ENCODE data around the gene VPS4A.
"Not testable (repeated sequence)": the region's sequence is repeated elsewhere in the genome, so short reads cannot be mapped to it uniquely, and the experiment has no call there.

Gene VPS4A

DNA sequence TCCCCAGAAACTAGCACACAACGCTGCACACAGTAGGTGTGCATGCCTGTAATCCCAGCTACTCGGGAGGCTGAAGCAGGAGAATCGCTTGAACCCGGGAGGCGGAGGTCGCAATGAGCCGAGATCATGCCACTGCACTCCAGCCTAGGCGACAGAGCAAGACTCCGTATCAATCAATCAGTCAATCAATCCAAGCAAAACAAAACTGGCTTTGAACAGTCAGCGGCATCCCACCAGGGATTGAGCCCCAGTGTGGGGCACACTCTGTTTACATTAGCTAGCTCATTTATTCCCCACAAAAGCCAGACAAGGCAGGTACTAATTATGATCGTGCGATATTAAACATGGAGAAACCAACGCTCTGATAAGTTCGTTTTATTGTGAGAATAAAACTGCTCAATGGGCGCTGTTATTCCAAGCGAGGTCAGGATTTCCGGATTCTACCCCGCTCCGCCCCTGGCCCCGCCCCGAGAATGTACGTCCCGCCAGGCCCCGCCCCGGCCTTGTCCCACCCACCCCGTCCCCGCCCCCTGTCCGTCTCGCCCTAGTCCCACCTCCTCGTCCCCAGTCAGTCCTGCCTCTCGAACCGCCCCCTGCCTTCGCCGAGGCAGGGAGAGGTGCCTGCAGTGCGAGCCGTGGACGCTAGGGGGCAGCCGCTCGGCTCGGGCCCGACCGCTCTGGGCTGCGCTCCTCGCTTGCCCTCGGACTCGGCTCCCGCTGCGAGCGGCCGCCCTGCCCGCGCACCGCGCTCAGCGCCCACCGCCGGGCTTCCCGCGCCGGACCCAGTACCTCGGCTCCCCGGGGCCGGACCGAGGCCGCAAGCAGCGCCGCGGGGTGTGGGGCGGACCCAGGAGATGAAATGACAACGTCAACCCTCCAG lies at the start of gene VPS4A:
Gene VPS4A, plus strand, starts transcription at position 698 of the 880 bp plus-strand sequence. Its CDS starts 162 bp downstream, at position 860.
- peak; percentile 98 for DNase-seq

DNA sequence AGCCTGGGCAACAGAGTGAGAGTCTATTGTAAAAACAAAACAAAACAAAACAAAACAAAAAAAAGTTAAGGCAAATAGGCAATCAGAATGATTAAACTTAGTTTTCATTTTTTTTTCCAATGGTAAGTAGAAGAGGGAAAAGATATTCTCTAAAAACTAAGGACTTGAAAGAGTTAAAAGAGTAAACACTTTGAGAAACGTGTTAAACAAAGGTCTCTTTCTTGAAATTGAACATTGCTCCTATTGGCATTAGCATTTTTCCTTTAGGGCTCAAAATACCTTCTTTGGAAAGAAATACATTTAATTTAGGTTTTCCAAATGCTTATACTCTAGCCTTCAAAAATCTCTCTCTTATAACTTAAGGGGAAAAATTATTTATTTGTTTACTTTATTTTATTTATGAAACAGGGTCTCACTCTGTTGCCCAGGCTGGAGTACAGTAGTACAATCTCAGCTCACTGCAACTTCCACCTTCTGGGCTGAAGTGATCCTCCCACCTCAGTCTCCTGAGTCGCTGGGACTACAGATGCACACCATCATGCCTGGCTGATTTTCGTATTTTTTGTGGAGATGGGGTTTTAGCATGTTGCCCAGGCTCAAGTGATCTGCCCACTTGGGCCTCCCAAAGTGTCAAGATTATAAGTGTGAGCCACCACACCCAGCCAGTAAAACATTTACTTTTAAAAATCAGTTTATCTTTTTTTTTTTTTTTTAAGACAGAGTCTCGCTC lies 44.7 kb upstream of the VPS4A start:
- no peak for DNase-seq

DNA sequence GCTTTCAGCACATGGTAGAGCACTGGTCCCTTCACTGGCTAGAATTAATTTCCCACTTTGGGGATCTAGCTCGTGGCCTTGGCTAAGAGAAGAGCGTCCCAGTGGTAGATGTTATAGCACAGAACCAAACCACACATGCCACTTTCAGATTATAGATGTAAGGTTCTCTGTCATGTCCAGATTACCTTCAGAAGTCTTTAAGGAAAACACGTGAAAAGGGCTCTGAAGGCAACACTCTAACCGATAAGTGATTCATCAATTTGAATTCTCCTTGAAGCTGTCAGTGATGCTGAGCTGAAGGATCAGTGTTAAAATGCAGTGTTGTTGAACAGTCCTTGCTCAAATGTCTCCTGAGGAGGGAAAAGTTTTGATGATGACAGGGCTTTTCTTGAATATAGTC lies 43.5 kb upstream of the VPS4A start:
- no peak for DNase-seq

DNA sequence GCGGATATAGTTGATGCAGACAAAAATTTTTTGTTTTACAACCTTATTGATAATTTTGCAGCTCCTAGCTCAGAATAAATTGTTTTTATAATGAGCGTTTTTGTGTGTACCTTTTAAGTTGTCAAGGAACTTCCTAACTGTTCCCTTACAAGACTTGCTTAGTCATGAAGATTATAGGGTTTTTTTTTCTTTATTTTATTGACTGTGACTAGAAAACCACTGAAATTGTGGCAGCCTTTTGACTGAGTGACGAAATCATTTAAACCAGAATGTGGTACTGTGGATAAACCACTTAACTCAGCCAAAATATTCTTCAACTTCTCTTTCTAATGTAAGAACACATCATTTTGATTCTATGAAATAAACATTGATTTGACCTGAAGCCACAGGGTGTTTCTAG lies 40.8 kb upstream of the VPS4A start:
- no peak for DNase-seq

DNA sequence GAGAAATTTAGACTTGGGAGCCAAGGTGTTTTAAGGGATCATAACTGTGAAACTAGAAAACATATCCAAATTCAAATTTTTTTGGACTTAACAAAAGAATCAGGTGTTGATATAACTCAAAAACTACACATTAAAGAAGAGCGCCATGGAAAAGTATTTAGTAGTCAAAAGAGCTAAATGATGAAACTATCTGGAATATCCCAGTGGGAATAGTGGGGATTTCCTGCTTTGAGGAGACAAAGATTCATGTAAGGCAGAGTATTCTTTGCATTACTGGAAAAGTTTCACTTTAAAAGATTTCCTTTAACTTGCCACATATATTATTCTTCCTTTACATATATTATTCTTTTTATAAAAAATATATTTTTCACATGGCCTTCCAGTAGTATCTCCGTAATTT lies 40.3 kb upstream of the VPS4A start:
- no peak for DNase-seq

DNA sequence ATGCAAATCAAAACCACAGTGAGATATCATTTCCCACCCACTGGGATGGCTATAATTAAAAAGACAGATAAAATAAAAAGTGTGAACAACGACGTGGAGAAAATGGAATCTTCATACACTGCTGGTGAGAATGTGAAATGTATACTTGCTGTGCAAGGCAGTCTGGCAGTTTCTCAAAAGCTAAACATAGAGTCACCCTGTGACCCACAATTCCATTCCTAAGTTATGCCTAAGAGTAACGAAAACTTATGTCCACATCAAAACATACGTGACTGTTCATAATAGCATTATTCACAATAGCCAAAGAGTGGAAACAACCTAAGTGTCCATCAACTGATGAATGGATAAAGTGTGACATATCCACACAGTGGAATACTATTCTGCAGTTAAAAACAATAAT lies 38.1 kb upstream of the VPS4A start:
- DNase-seq, result no peak

DNA sequence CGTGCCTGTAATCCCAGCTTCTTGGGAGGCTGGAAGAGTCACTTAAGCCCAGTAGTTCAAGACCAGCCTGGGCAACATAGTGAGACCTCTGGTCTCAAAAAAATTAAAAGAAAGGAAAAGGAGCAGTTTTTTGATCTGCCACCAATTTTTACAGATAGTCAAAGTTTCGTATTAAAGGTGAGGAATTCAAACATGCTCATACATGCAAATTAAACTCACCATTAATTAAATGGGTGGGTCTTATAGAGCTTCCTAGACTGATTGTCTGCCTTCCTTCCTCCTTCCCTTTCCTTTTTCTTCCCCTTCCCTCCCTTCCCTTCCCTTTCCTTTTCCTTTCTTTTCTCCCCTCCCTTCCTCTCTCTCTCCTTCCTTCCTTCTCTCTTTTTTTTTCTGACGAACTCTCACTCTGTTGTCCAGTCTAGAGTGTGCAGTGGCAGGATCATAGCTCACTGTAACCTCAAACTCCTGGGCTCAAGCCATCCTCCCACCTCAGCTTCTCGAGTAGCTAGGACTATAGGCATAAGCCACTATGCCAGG lies 36.4 kb upstream of the VPS4A start:
- no peak for DNase-seq

DNA sequence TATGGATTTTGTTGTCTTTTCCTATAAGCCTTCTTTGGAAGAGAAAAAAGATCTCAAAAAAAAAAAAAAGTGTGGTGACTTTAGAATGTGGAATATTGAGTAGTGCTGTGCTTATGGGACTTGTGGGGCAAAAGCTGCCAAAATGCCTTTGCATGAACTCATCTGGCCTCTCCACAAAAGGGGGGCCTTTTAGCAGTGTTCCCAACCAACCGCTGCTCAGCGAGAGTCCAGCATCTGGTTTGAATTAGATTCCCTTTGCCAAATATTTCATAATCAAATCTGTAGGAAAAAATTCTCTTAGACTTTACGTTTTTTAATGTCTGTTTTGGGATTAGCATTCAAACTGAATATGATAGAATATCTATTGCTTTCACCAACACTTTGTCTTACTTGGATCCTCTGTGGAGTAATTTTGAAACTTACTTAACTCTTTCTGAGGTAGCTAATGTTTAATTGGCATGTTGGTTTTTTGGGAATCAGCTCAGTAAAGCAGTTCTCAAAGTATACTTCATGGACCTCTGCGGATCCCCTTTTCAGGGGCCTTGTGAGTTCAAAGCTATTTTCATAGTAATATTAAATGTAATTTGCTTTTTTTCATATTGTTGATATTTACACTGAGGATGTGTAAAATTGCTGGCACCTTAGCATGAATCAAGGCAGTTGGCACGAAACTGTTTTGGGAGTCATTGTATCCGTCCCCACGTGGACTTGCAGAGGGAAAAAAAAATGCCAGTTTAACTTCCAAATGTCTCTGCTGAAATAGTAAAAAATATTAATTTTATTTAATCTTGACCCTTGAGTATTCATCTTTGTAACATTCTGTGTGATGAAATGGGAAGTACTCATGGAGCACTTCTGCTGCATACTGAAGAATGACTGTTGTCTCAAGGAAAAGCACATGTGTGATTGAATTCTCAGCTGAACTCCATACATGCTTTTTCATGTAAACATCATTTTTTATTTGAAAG lies 34.7 kb upstream of the VPS4A start:
- DNase-seq, result no peak

DNA sequence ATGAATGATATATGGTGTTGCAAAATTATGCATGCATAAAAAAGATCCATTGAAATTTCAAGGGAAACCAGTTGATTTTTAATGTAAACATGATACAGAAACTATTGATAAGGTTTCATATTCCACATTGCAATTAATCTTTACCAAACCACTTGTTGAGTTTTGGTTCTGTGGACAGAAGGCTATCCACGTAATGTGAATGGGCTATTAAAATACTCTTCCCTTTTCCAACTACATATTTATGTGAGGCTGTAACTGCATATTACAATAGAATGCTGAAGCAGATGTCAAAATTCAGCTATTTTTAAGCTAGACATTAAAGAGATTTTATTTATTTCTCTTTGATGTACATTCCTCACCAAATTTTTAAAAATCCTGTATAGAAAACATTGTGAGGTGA lies 33.7 kb upstream of the VPS4A start:
- no peak for DNase-seq

DNA sequence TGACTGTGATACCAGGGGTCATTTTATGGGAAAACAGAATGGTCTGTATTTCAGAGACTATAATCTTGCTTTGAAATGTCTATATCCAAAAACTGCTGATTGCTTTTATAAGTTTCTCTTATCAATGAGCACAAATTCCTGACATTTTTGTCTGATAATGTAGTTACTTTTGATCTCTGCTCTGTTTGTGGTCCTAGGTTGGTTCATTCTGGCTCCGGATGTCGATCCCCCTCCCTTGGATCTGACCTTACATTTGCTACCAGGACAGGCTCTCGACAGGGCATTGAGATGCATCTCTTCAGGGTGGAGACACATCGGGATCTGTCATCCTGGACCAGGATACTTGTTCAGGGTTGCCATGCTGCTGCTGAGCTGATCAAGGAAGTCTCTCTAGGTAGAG lies 27.3 kb upstream of the VPS4A start:
- no peak for DNase-seq

DNA sequence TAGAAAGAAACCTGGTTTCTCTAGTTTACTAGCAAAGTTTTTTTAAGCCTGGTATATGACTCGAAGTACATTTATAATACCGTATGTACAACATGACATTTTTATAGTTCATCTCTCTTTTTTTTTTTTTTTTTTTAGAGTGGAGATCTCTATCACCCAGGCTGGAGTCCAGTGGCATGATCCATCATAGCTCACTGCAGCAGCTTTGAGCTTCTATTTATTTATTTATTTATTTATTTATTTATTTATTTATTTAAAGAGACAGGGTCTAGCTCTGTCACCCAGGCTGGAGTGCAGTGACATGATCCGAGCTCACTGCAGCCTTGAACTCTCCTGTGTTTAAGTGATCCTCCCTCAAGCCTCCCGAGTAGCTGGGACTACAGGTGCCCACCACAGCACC lies 25.9 kb upstream of the VPS4A start:
- DNase-seq, result no peak

DNA sequence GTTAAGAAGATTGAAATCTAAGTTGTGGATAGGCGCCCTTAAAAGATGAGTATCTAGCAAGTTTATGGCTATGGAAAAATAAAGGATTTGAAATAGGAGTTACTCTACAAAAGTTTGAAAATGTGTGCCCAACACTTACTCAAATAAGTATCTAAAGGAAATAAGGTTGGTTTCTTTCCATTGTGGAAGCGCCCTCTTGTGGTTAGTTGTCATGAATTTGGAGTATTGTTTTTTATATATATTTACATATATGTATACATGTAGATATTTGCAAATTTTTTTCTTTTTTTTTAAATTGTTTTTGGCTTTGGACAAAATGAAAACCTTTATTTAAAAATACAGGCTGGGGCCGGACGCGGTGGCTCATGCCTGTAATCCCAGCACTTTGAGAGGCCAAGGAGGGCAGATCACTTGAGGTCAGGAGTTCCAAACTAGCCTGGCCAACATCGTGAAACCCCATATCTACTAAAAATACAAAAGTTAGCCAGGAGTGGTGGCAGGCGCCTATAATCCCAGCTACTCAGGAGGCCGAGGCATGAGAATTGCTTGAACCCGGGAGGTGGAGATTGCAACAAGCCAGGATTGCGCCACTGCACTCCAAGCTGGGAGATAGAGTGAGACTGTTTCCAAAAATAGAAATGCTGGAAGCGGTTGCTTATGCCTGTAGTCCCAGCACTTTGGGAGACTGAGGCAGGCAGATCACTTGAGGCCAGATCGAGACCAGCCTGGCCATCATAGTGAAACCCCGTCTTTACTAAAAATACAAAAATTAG lies 24.0 kb upstream of the VPS4A start:
- DNase-seq, result peak; percentile 75

DNA sequence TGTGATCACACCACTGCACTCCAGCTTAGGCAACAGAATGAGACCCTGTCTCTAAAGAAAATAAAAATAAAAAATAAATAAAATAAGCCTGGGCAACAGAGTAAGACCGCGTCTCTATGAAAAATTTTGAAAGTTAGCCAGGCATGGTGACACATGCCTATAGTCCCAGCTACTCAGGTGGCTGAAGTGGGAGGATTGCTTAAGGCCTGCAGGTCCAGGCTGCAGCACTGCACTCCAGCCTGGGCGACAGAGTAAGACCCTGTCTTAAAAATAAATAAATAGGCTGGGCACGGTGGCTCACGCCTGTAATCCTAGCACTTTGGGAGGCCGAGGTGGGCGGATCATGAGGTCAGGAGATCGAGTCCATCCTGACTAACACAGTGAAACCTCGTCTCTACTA lies 19.5 kb upstream of the VPS4A start:
- not testable (repeated sequence) for DNase-seq

DNA sequence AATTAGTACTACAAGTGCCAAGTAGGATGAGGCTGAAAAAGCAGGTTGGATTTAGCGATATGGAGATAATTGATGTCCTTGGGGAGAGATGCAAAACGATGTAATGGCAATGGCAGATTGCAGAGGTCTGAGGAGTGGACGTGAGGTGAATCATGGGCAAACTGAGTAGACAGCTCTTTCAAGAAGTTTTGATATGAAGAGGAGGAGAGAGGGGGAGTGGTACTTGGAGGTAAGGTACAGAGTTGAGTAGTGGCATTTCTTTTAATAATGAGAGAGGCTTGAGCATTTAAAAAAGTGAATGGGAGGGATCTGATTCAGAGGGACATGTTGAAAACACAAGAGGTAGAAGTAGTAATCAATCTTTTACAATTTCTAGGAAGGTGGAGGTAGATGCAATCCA lies 17.7 kb upstream of the VPS4A start:
- no peak for DNase-seq

DNA sequence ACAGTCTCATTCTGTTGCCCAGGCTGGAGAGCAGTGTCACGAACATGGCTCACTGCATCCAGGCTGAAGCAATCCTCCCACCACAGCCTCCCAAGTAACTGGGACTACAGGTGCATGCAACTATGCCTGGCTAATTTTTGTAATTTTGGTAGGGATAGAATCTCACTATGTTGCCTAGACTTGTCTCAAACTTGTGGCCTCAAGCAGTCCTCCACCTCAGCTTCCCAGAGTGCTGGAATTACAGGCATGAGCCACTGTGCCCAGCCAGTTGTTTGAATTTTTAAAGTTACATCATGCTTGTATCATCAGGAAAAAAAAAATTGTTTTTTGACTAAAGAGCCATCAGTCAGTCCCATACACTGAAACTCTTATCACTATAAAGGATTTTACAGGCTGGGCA lies 17.1 kb upstream of the VPS4A start:
- DNase-seq, result no peak

DNA sequence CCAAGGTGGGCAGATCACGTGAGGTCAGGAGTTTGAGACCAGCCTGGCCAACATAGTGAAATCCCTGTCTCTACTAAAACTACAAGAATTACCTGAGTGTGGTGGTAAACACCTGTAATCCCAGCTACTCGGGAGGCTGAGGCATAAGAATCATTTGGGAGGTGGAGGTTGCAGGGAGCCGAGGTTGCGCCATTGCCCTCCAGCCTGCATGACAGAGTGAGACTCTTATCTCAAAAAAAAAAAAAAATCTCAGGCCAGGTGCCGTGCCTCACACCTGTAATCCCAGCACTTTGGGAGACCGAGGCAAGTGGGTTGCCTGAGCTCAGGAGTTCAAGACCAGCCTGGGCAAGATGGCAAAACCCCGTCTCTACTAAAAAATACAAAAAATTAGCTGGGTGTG lies 14.4 kb upstream of the VPS4A start:
- DNase-seq, result not testable (repeated sequence)

DNA sequence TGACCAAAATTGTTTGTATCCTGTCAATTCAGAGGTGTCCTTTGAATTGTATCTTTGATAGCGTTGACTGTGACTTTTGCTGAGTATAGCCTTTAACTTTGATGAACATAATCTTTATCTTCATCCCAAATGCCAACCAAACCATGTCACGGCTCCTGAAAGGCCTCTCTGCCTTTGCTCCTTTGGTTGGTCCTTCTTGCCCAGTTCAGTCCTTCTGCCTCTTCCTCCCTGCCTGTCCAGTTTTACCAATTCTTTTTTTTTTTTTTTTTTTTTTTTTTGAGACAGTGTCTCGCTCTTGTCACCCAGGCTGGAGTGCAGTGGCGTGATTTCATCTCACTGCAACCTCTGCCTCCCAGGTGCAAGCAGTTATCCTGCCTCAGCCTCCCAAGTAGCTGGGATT lies 12.9 kb upstream of the VPS4A start:
- DNase-seq, result no peak

DNA sequence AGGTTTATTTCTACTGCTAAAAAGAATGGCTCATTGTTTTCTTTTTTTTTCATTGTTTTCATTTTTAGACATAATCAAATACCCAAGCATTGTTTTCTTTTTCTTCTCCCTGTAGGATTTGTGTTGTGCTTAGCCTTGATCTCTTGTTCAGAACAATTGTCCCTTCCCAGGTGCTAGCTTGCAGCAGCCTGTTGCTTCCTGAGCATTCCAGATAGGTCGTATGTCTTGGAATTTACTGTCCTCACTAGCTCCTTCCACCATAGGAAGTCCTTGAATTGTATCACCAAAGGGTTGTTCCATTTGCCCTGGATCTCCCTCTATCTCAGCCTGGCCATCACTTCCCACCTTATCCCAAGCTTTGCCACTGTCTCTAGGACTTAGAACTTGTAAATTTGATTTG lies 10.0 kb upstream of the VPS4A start:
- DNase-seq, result no peak

DNA sequence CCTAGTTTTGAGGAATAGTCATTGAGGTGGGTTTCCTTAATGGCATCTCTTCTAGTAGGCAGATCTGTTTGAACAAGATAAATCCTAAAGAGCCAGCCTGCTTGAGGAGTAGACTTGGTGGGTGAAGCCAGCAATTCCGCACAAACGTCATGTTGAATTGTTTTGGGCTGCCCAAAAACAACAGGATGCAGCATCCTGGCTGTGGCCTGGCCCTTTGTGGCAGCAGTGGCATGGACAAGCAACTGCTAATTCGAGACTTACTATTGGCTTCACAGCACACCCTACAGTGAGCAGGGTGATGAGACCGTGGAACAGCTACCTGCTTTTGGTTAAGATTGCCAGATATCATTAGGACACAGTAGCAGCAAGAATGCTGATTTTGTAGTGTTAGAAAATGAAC lies 9.3 kb upstream of the VPS4A start:
- DNase-seq, result no peak

DNA sequence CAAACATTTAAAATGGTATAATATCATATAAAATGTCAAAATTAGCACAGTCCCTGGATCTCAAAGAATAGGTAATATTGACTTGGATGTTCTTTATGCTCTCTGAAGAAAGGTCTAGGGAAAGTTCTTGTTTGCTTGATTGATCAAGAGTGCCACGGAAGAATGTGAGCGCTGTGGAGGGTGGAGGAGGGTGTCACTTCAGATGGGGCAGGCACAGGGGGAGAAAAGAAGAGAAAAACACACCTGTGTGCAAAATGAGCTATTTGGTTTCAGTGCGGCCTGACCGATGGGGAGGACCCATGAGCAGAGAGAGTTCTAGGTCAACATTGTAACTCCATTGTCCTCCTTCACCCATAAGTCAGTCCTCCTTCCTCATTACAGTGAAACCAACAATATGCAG lies 8.8 kb upstream of the VPS4A start:
- no peak for DNase-seq

DNA sequence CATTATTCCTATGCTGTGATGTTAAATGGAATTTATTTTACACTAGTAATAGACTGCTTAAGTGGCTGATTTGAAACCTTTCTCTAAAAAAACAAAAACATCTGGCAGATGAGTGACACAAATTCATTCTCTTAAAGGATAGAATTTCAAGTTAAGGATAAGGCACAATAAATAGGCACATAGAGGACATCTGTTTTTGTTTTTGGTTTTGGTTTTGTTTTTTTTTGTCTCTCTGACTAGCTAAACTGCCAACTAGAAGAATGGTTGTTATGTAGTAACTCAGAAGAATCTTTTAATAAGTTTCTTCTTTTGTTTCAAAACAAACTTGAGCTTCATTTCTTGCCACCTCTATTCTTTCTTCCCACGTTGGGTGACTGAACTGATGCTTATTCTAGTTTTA lies 5.1 kb upstream of the VPS4A start:
- DNase-seq, result no peak

DNA sequence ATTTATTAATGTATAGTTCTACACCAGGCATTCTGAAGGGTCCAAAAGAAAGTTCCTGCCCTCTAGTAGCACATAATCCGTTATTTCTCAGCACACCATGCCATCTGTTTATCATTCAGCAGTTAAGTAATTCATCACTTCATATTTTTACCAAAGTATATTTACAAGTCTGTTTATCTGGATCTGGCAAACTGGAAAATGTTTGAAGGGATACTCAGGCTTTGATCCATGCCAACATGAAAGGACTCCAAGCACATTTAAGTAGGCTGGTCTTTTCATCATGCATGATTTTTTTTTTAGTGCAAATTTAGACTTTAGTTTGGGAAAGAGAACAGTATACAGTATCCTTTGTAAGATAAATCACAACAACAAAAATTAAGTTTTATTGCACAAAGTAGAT lies 4.1 kb upstream of the VPS4A start:
- no peak for DNase-seq
